PC-3 (cell line): ENCODE data around the gene VPS37C. TPM values are rescaled to one million over a fixed set of nuclear protein-coding genes. Genes with fewer than 3 reads are reported as not detected.

Source experiments
- ATAC-seq: fragments of 200-7000 bp; cut with Tn5 transposase; 2 replicates; pipeline ENCODE4 v1.9.1; 2020; ENCODE audit warnings: mild to moderate bottlenecking, moderate library complexity
- BruUV-seq: library from RNA; stranded (reverse); fragments of 400-500 nt; replicated peaks from 2 replicates; lab custom pipeline; 2021; lab: Mats Ljungman, UMichigan
- CTCF ChIA-PET: fragments of 300-600 bp; sonication (Branson Sonifier 250); formaldehyde crosslinking; loops from one replicate; lab custom pipeline; 2022; ENCODE audit warnings: antibody characterized with exemption; lab: Charles Lee
- POLR2A ChIA-PET: fragments of 300-600 bp; sonication (Branson Sonifier 250); formaldehyde crosslinking; loops from one replicate; lab custom pipeline; 2022; ENCODE audit warnings: antibody characterized with exemption; ENCODE audit not compliant: unreplicated experiment; lab: Charles Lee
- DNase-seq: peaks from one replicate; pipeline ENCODE4 v3.0.0-alpha.2; 2015
- H2AFZ ChIP-seq: fragments of 300-600 bp; sonication (generic); 2 replicates; pipeline ENCODE4 v1.6.0; 2016; ENCODE audit warnings: antibody characterized with exemption, low read length
- H3F3A ChIP-seq: fragments of 300-600 bp; sonication (generic); one replicate; pipeline ENCODE4 v1.6.0; 2017; ENCODE audit warnings: antibody characterized with exemption, low read length, control low read depth, mild to moderate bottlenecking; ENCODE audit not compliant: unreplicated experiment
- H3K27ac ChIP-seq: fragments of 300-600 bp; sonication (generic); 2 replicates; pipeline ENCODE4 v1.5.1; 2016; ENCODE audit warnings: mild to moderate bottlenecking, low read length
- H3K27me3 ChIP-seq: fragments of 300-600 bp; sonication (generic); 2 replicates; pipeline ENCODE4 v1.6.1; 2016; ENCODE audit warnings: low read length, mixed read lengths
- H3K36me3 ChIP-seq: fragments of 300-600 bp; sonication (generic); 2 replicates; pipeline ENCODE4 v1.6.1; 2016; ENCODE audit warnings: low read depth, mixed run types, low read length, mixed read lengths
- H3K4me1 ChIP-seq: fragments of 300-600 bp; sonication (generic); 2 replicates; pipeline ENCODE4 v1.5.1; 2016; ENCODE audit warnings: low read length; ENCODE audit not compliant: insufficient read depth
- H3K4me2 ChIP-seq: fragments of 300-600 bp; sonication (generic); 2 replicates; pipeline ENCODE4 v1.6.0; 2016; ENCODE audit warnings: low read length
- H3K4me3 ChIP-seq: fragments of 300-600 bp; sonication (generic); 2 replicates; pipeline ENCODE4 v1.5.1; 2016; ENCODE audit warnings: mild to moderate bottlenecking, low read length, mixed read lengths
- H3K79me2 ChIP-seq: fragments of 300-600 bp; sonication (generic); 2 replicates; pipeline ENCODE4 v1.6.1; 2017; ENCODE audit warnings: low read length, mixed read lengths
- H3K9ac ChIP-seq: fragments of 300-600 bp; sonication (generic); 2 replicates; pipeline ENCODE4 v1.6.0; 2016; ENCODE audit warnings: mild to moderate bottlenecking, low read length
- H3K9me2 ChIP-seq: fragments of 300-600 bp; sonication (generic); replicated peaks from 2 replicates; pipeline ENCODE4 v1.6.1; 2016; ENCODE audit warnings: mixed run types, low read length, mixed read lengths
- H3K9me3 ChIP-seq: fragments of 300-600 bp; sonication (generic); 2 replicates; pipeline ENCODE4 v1.6.1; 2016; ENCODE audit warnings: low read length, mixed read lengths
- H4K20me1 ChIP-seq: fragments of 300-600 bp; sonication (generic); 2 replicates; pipeline ENCODE4 v1.6.1; 2016; ENCODE audit warnings: low read length, mixed read lengths
- CTCF ChIP-seq: fragments of 300-600 bp; sonication (generic); conservative IDR thresholded peaks from 2 replicates; pipeline ENCODE4 v1.5.1; 2017; ENCODE audit warnings: antibody characterized with exemption, low read depth, mild to moderate bottlenecking, low read length
- EZH2 ChIP-seq: fragments of 300-600 bp; sonication (generic); IDR thresholded peaks from one replicate; pipeline ENCODE4 v1.6.1; 2017; ENCODE audit warnings: antibody characterized with exemption, mild to moderate bottlenecking, low read length; ENCODE audit not compliant: unreplicated experiment
- EZH2phosphoT487 ChIP-seq: fragments of 300-600 bp; sonication (generic); IDR thresholded peaks from 2 replicates; pipeline ENCODE4 v1.6.1; 2018; ENCODE audit warnings: mild to moderate bottlenecking, antibody characterized with exemption, low read length, borderline replicate concordance
- intact Hi-C: fragments of 100-400 bp; cut with micrococcal nuclease; formaldehyde crosslinking; loops from 2 replicates; pipeline ENCODE4 v1.9.0; 2023
- total RNA-seq: library from RNA; depleted of rRNA; stranded (reverse); fragments of >200 nt; gene quantifications from 2 replicates; pipeline ENCODE4 v1.2.3, GENCODE V29; 2014

VPS37C gene
- total RNA-seq, 1 experiment from 2014 or later: 28.9 TPM

GRCh38 chr11:61157743-61158142 is 3.5 kb downstream of the VPS37C start:
- no TSS peak for BruUV-seq
- ChIA-PET CTCF (interaction anchor here (0.6 kb wide), 1 partner anchor 31 kb away, joined by 3 read pairs; no protein-coding TSS in a partner anchor), POLR2A (no interaction called here)
- Histone ChIP-seq H3K36me3 (peaks cover 36% of the 10 kb centered on the region), H3F3A (peaks cover 11% of the 10 kb centered on the region), H2AFZ (no peak overlapping the region), H3K9me3 (peaks cover 14% of the 10 kb centered on the region), H3K4me2 (peak overlapping the region; percentile 80), H3K4me3 (peak overlapping the region; percentile 55; the same call in 1 of the 2 replicates), H4K20me1 (0 out of 2 replicates have a peak, but pooled peaks cover 5% of the 10 kb centered on the region), H3K4me1 (peaks cover 56% of the 10 kb centered on the region), H3K79me2 (peaks cover 78% of the 10 kb centered on the region), H3K9me2 (no peaks in the 10 kb centered on the region), H3K27me3 (no peaks in the 10 kb centered on the region), H3K27ac (peak overlapping the region; percentile 83), H3K9ac (peak overlapping the region; percentile 37; the same call in 1 of the 2 replicates)
- intact Hi-C loops: no loop called here
- TF ChIP-seq EZH2 (no peak), CTCF (no peak), EZH2phosphoT487 (no peak)
- ATAC-seq (no peak), DNase-seq (peak; percentile 38)

- ATAC-seq: no peak
- TF ChIP-seq EZH2phosphoT487: no peak
- TF ChIP-seq EZH2: no peak
- TF ChIP-seq CTCF: no peak
- no peak overlapping the region for H3K4me2 ChIP-seq
- H3K27ac ChIP-seq: no peak overlapping the region
- no peak overlapping the region for H3K4me3 ChIP-seq
- peaks cover 95% of the 10 kb centered on the region for H3K79me2 ChIP-seq
- H3F3A ChIP-seq: peaks cover 11% of the 10 kb centered on the region
- intact Hi-C loops: no loop called here
- no peak overlapping the region for H2AFZ ChIP-seq
- ChIA-PET POLR2A (no interaction called here), CTCF (no interaction called here)
- H3K4me1 ChIP-seq: peaks cover 49% of the 10 kb centered on the region
- no peaks in the 10 kb centered on the region for H3K27me3 ChIP-seq
- H3K9ac ChIP-seq: no peak overlapping the region
- BruUV-seq: no TSS peak
- H3K9me3 ChIP-seq: peaks cover 14% of the 10 kb centered on the region
- DNase-seq: no peak
- H3K36me3 ChIP-seq: peaks cover 36% of the 10 kb centered on the region
- H3K9me2 ChIP-seq: no peaks in the 10 kb centered on the region
- H4K20me1 ChIP-seq: 0 out of 2 replicates have a peak, but pooled peaks cover 5% of the 10 kb centered on the region
Measured at GRCh38 chr11:61155741-61156140, 5.5 kb downstream of the VPS37C start.

- H3K36me3 ChIP-seq: peaks cover 36% of the 10 kb centered on the region
Measured at GRCh38 chr11:61155312-61155711, 5.9 kb downstream of the VPS37C start.

More at GRCh38 chr11:61155312-61155711, 5.9 kb downstream of the VPS37C start:
- H3K4me3 ChIP-seq: no peak overlapping the region
- POLR2A ChIA-PET: no interaction called here
- H3K9me2 ChIP-seq: no peaks in the 10 kb centered on the region
- no peak for DNase-seq
- H3K4me2 ChIP-seq: no peak overlapping the region
- BruUV-seq: no TSS peak
- H2AFZ ChIP-seq: no peak overlapping the region
- no peak overlapping the region for H3K27ac ChIP-seq
- peaks cover 51% of the 10 kb centered on the region for H3K4me1 ChIP-seq
- H3K79me2 ChIP-seq: peaks cover 95% of the 10 kb centered on the region
- H3F3A ChIP-seq: peaks cover 11% of the 10 kb centered on the region
- H3K9ac ChIP-seq: no peak overlapping the region
- TF ChIP-seq EZH2phosphoT487 (no peak), CTCF (no peak), EZH2 (no peak)
- CTCF ChIA-PET: no interaction called here
- H3K9me3 ChIP-seq: peaks cover 14% of the 10 kb centered on the region
- no peak for ATAC-seq
- 0 out of 2 replicates have a peak, but pooled peaks cover 5% of the 10 kb centered on the region for H4K20me1 ChIP-seq
- no peaks in the 10 kb centered on the region for H3K27me3 ChIP-seq
- intact Hi-C loops: no loop called here
